ENCODE data around the gene PERM1. TPM values are rescaled to one million over a fixed set of nuclear protein-coding genes. Genes with fewer than 3 reads are reported as not detected.

PERM1 gene, protein sequence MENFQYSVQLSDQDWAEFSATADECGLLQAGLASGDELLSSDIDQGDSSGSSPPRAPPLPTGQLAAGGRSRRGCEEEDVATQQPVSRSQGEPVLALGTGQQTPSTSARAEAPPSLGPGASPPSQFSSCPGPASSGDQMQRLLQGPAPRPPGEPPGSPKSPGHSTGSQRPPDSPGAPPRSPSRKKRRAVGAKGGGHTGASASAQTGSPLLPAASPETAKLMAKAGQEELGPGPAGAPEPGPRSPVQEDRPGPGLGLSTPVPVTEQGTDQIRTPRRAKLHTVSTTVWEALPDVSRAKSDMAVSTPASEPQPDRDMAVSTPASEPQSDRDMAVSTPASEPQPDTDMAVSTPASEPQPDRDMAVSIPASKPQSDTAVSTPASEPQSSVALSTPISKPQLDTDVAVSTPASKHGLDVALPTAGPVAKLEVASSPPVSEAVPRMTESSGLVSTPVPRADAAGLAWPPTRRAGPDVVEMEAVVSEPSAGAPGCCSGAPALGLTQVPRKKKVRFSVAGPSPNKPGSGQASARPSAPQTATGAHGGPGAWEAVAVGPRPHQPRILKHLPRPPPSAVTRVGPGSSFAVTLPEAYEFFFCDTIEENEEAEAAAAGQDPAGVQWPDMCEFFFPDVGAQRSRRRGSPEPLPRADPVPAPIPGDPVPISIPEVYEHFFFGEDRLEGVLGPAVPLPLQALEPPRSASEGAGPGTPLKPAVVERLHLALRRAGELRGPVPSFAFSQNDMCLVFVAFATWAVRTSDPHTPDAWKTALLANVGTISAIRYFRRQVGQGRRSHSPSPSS
- total RNA-seq = under 1 TPM in 1 of 4 donors, not detected in 3; 0.94 TPM

DNA sequence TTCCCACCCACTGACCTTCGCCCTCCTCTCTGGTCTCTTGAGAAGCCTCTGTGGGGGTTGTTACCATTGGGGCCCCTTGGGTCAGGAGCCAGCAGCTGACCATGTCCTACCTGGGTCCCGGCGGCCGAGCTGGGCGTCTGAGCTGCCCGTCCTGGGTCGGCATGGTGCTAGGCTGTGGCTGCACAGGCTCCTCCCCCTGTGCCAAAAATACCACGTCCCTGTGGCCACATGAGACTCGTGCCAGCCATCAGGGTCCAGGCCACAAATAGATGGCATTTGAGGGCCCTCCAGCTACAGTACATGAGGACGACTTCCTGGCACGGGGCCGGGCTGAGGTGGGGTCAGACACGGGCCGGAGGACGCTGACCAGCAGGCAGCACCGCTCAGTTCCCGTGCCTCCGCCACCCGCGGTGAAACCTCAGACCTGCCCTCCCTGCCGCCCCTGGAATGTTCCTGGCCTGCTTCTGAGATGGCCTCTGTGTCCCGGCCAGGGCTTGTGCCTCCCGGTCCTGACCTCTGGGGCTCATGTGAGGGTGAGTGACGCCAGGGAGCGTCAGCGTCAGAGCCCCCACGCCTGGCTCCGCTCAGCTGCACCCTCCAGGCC, at the start of gene PERM1:
Gene PERM1 (minus strand): TSS at position 139 of the 604 bp plus-strand sequence. CDS start 1,064 bp downstream, outside the sequence.
- TF ChIP-seq, protein P1, sequence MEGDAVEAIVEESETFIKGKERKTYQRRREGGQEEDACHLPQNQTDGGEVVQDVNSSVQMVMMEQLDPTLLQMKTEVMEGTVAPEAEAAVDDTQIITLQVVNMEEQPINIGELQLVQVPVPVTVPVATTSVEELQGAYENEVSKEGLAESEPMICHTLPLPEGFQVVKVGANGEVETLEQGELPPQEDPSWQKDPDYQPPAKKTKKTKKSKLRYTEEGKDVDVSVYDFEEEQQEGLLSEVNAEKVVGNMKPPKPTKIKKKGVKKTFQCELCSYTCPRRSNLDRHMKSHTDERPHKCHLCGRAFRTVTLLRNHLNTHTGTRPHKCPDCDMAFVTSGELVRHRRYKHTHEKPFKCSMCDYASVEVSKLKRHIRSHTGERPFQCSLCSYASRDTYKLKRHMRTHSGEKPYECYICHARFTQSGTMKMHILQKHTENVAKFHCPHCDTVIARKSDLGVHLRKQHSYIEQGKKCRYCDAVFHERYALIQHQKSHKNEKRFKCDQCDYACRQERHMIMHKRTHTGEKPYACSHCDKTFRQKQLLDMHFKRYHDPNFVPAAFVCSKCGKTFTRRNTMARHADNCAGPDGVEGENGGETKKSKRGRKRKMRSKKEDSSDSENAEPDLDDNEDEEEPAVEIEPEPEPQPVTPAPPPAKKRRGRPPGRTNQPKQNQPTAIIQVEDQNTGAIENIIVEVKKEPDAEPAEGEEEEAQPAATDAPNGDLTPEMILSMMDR (IDR thresholded peaks at IDR 0.05; ENCODE audit: low read depth) = no peak

- TF ChIP-seq, protein P1 (IDR thresholded peaks at IDR 0.05; ENCODE audit: low read depth) = no peak
Observed at GRCh38 chr1:1027791-1028190, 45.9 kb upstream of the PERM1 start.

DNA sequence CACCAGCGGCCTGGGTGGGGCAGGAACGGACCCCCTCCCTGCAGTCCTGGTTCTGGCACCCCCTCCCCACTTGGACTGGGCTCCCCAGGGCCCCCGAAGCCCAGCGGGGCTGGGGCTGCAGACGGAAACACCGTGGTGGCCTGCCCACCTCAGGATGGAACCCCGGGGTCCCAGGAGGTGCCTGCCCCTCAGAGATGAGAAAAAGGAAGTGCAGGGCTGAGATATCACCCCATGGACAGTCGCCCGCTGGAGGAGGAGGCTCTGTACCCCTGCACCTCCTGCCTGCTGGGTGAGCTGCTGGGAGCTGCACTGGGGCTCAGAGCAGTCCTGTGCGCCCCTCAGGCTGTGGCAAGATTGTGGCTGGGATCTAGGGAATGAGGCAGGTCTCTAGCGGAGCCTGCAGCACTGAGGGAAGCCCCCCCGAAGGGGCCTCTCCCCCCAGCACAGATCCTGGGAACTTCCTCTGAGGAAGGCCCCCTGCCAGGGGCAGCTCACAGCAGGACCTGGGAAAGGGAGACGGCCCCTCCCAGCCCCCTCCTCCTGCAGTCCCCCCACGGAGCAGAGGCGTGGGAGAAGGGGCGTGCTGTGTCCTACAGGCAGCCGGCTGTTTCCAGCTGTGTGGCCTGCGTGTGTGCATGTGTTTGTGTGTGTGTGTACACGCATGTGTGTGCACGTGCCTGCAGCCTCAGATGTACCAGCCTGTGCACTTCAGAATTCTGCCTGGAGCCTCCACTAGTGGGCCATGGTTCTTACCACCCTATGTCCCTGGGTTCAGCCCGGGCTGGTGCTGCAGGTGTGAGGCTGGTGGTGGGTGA, 44.9 kb upstream of the PERM1 start:
- TF ChIP-seq, protein P1 (IDR thresholded peaks at IDR 0.05; ENCODE audit: low read depth) = no peak

- TF ChIP-seq, protein P1 (IDR thresholded peaks at IDR 0.05; ENCODE audit: low read depth) = no peak
Observed at GRCh38 chr1:1025730-1026129, 43.8 kb upstream of the PERM1 start.

DNA sequence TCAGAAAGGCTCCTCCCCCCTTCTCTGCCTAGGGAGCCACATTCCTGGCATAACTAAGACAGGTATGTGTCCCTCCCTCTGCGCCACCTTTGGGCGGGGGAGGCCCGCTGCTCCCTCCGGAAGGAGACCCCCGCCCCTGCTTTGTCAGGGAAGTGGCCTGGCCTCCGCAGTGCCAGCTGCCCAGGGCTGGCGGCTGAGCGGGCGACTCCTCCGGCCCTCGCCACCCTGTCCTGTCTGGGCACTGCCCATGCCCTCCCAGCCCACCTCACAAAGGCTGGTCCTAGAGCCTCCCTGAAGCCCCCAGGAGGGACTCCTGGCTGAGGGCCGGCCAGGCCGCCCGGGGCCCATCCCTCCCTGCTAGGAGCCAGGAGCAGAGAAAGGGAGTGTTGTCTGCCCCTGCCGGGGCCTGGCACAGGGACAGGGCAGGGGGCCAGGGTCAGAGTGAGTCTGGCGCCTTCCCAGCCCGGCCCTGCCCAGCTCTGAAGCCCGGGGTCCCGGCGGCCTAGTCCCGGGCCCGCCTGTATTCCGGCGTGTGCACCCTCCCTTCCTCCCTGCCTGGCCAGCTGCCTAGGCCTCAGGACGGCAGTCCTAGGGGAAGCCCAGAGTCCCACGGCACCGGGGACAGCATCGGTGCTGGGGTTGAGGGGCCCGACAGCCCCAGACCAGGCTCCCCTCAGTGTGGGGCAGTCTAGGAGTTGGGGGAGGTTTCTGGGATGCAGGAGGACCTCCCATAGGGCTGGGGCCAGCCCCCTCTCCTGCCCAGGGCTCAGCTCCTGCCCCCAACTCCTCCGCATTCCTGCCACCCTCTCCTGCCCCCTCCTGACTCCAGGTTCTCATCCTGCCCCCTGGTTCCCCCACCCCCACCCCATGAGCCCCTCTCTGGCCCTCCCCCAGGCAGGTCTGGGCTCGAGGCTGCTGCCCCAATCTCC, 43.1 kb upstream of the PERM1 start:
- TF ChIP-seq, protein P1 (IDR thresholded peaks at IDR 0.05; ENCODE audit: low read depth) = no peak

- TF ChIP-seq, protein P1 (IDR thresholded peaks at IDR 0.05; ENCODE audit: low read depth) = no peak
Observed at GRCh38 chr1:1024149-1024770, 42.4 kb upstream of the PERM1 start.
